K562 (cell line): ENCODE results near the gene MYO16. TPM values are rescaled to one million over a fixed set of nuclear protein-coding genes. Genes with fewer than 3 reads are reported as not detected.

Source experiments
- ATAC-seq: fragments of 200-7000 bp; cut with Tn5 transposase; 3 replicates; pipeline ENCODE4 v1.9.1; 2020; ENCODE audit warnings: moderate library complexity
- BruUV-seq: library from RNA; stranded (reverse); fragments of 400-500 nt; replicated peaks from 2 replicates; lab custom pipeline; 2021; lab: Mats Ljungman, UMichigan
- CTCF ChIA-PET: fragments of 300-600 bp; formaldehyde crosslinking; extraction: SDS; loops from one replicate; lab custom pipeline; 2021; ENCODE audit warnings: low intra/inter-chr PET ratio; lab: Yijun Ruan, JAX
- POLR2A ChIA-PET: fragments of 300-600, 350-650 bp; sonication (Branson Sonifier 250); formaldehyde crosslinking; extraction: SDS; loops from one replicate; lab custom pipeline; 2021; ENCODE audit warnings: antibody characterized with exemption, inconsistent platforms; lab: Yijun Ruan, JAX
- DNase-seq, 4 experiments: peaks; one replicate each; pipeline versions ENCODE4 v3.0.0 to v3.0.0-alpha.2; 2011 to 2018; ENCODE audit warnings: low spot score in 3 of 4, mixed read lengths in 3 of 4; ENCODE audit errors: extremely low read depth in 1 of 4
- FAIRE-seq: peaks from 2 replicates; lab custom pipeline; 2011; peaks lifted over from hg19 to GRCh38; lab: Jason Lieb, UNC
- H2AFZ ChIP-seq: 2 replicates; pipeline ENCODE4 v1.6.0; 2011; ENCODE audit warnings: low read depth, low read length, control low read depth, inconsistent platforms
- H3K27ac ChIP-seq: fragments of 200-600 bp; 3 replicates; pipeline ENCODE4 v1.8.0; 2011; ENCODE audit warnings: low read depth, mild to moderate bottlenecking, control low read depth, inconsistent platforms, low read length, moderate library complexity, mixed read lengths; ENCODE audit errors: extremely low read depth
- H3K27me3 ChIP-seq, 2 experiments: fragments of 300-600 bp in 1 of 2; 2 replicates in 1 of 2; 3 replicates in 1 of 2; pipeline versions ENCODE4 v1.6.0 to v1.8.0; 2011; ENCODE audit warnings: inconsistent platforms in 2 of 2, low read length in 2 of 2, mild to moderate bottlenecking in 1 of 2, mixed read lengths in 1 of 2, moderate library complexity in 1 of 2; ENCODE audit not compliant: control insufficient read depth in 2 of 2, insufficient read depth in 2 of 2
- H3K36me3 ChIP-seq: fragments of 300-600 bp; 3 replicates; pipeline ENCODE4 v1.8.0; 2011; ENCODE audit warnings: mild to moderate bottlenecking, low read length, inconsistent platforms; ENCODE audit not compliant: control insufficient read depth, insufficient read depth
- H3K4me1 ChIP-seq, 2 experiments: fragments of 200-600 bp in 1 of 2; replicated peaks in 1 of 2; 2 replicates in 1 of 2; 3 replicates in 1 of 2; pipeline versions ENCODE4 v1.5.1 to v1.8.0; 2011; ENCODE audit warnings: inconsistent platforms in 2 of 2, low read length in 2 of 2, mild to moderate bottlenecking in 1 of 2, mixed read lengths in 1 of 2, moderate library complexity in 1 of 2; ENCODE audit not compliant: control insufficient read depth in 2 of 2, insufficient read depth in 2 of 2
- H3K4me2 ChIP-seq: 2 replicates; pipeline ENCODE4 v1.6.1; 2011; ENCODE audit warnings: low read length, control low read depth, inconsistent platforms, mixed read lengths; ENCODE audit not compliant: insufficient read depth
- H3K4me3 ChIP-seq: fragments of 200-600 bp; sonication (generic), shearing (Covaris generic); 2 replicates; pipeline ENCODE4 v1.5.1; 2016; ENCODE audit warnings: control low read depth, inconsistent platforms
- H3K79me2 ChIP-seq: fragments of 200-600 bp; 3 replicates; pipeline ENCODE4 v1.8.0; 2011; ENCODE audit warnings: low read length, inconsistent platforms; ENCODE audit not compliant: control insufficient read depth, insufficient read depth
- H3K9ac ChIP-seq, 2 experiments: 2 replicates each; pipeline versions ENCODE4 v1.6.0 to v1.6.1; 2011; ENCODE audit warnings: low read depth in 2 of 2, low read length in 2 of 2, control low read depth in 1 of 2, inconsistent platforms in 1 of 2, mild to moderate bottlenecking in 1 of 2, mixed read lengths in 1 of 2; ENCODE audit not compliant: insufficient read depth in 1 of 2
- H3K9me1 ChIP-seq: one replicate; pipeline ENCODE4 v1.6.0; 2011; ENCODE audit warnings: inconsistent platforms, mild to moderate bottlenecking, low read length, moderate library complexity; ENCODE audit not compliant: control insufficient read depth, insufficient read depth
- H3K9me3 ChIP-seq: replicated peaks from 2 replicates; pipeline ENCODE4 v1.5.1; 2011; ENCODE audit warnings: low read depth, low read length, inconsistent platforms; ENCODE audit not compliant: control insufficient read depth, insufficient read depth
- H4K20me1 ChIP-seq: replicated peaks from 2 replicates; pipeline ENCODE4 v1.6.1; 2011; ENCODE audit warnings: low read length, inconsistent platforms, mixed read lengths; ENCODE audit not compliant: control insufficient read depth, insufficient read depth
- CEBPG ChIP-seq, 3 experiments: fragments of 200-800 bp in 1 of 3; sonication (Bioruptor generic) in 1 of 3; sonication (generic) in 1 of 3; formaldehyde crosslinking in 1 of 3; IDR thresholded peaks in 2 of 3; conservative IDR thresholded peaks in 1 of 3; 2 replicates each; pipeline versions ENCODE4 v1.6.1 to v1.8.0; 2016 to 2022; ENCODE audit warnings: missing compliant biosample characterization in 2 of 3, missing genetic modification characterization in 2 of 3, mild to moderate bottlenecking in 1 of 3, missing genetic modification reagents in 1 of 3
- COPS2 ChIP-seq: fragments of 450-650 bp; conservative IDR thresholded peaks from 2 replicates; pipeline ENCODE4 v1.6.1; 2016; ENCODE audit warnings: mild to moderate bottlenecking, moderate library complexity
- JUNB ChIP-seq: fragments of 450-650 bp; formaldehyde crosslinking; conservative IDR thresholded peaks from 2 replicates; pipeline ENCODE4 v1.4.0; 2020; ENCODE audit warnings: mild to moderate bottlenecking
- JUND ChIP-seq, 2 experiments: IDR thresholded peaks; 2 replicates in 1 of 2; 3 replicates in 1 of 2; pipeline ENCODE4 v1.6.1; 2011; ENCODE audit warnings: borderline replicate concordance in 2 of 2, low read depth in 2 of 2, low read length in 2 of 2, improper control_type of control experiment in 1 of 2, missing biosample characterization in 1 of 2, missing genetic modification characterization in 1 of 2, missing genetic modification reagents in 1 of 2
- SNAPC5 ChIP-seq: fragments of 250-450 bp; sonication (Bioruptor Pico); IDR thresholded peaks from 2 replicates; pipeline ENCODE4 v1.8.0; 2021; ENCODE audit warnings: moderate library complexity, mild to moderate bottlenecking, inconsistent platforms
- ZC3H8 ChIP-seq: fragments of 450-650 bp; IDR thresholded peaks from 2 replicates; pipeline ENCODE4 v1.6.1; 2017
- ZNF277 ChIP-seq: fragments of 250-450 bp; sonication (Bioruptor Pico); IDR thresholded peaks from 2 replicates; pipeline ENCODE4 v1.8.0; 2022; ENCODE audit warnings: inconsistent platforms, mild to moderate bottlenecking, moderate library complexity, borderline replicate concordance
- ZNF668 ChIP-seq: fragments of 250-450 bp; sonication (Bioruptor Pico); IDR thresholded peaks from 2 replicates; pipeline ENCODE4 v1.8.0; 2022; ENCODE audit warnings: mild to moderate bottlenecking, inconsistent platforms
- whole genome bisulfite sequencing: fragments of 100-300 bp; shearing (Covaris generic); methylation state at CpG from one replicate; pipeline ENCODE4 v1.1.6; 2016; ENCODE audit warnings: low coverage, mixed read lengths; ENCODE audit not compliant: insufficient coverage; ENCODE audit errors: missing lambda C conversion rate; 5-methylcytosine and 5-hydroxymethylcytosine counted together
- in situ Hi-C: fragments of 300-500 bp; cut with MboI; formaldehyde crosslinking; loops from 4 replicates; pipeline ENCODE4 v1.15.0; 2018; ENCODE audit warnings: inconsistent platforms, mixed read lengths
- intact Hi-C: fragments of 100-400 bp; cut with micrococcal nuclease; formaldehyde crosslinking; loops from 2 replicates; pipeline ENCODE4 v1.14.2; 2022
- polyA plus RNA-seq, 8 experiments: library from polyadenylated mRNA; depleted of rRNA in 4 of 8; stranded (reverse) in 5 of 8; unstranded in 3 of 8; fragments of >200 nt; fragmentation: Nextera tagmentation in 2 of 8; fragmentation: Illumina TruSeq in 1 of 8; extraction: Ambion mirVana in 2 of 8; extraction: Trizol in 1 of 8; gene quantifications; 2 replicates each; pipeline versions ENCODE4 v1.2.1 to v1.2.3, GENCODE V29; 2011 to 2014; ENCODE audit warnings: inconsistent platforms in 1 of 8, missing spikeins in 1 of 8
- total RNA-seq, 7 experiments: library from RNA; depleted of rRNA in 6 of 7; stranded (reverse); fragments of >200 nt in 6 of 7; fragmentation: Illumina TruSeq in 2 of 7; extraction: Trizol in 2 of 7; gene quantifications; 2 replicates each; pipeline versions ENCODE4 v1.2.1 to v1.2.3, GENCODE V29; 2011 to 2021; ENCODE audit warnings: low replicate concordance in 1 of 7

Gene MYO16
- total and polyA plus RNA-seq, 9 of the 15 experiments (the other 6 are each of a cell fraction or from before 2014, with no cell fraction given), result 4.3 to 45.7 (median 12.1) TPM

GRCh38 chr13:109009756-109010155 is 380.3 kb downstream of the MYO16 start:
- Histone ChIP-seq H4K20me1 (no peaks in the 10 kb centered on the region), H3K79me2 (no peaks in the 10 kb centered on the region), H3K9ac (no peak overlapping the region), H3K9me1 (no peaks in the 10 kb centered on the region), H3K27ac (no peak overlapping the region), H3K4me1 (no peaks in the 10 kb centered on the region), H3K9me3 (no peaks in the 10 kb centered on the region), H3K4me3 (no peak overlapping the region), H3K36me3 (no peaks in the 10 kb centered on the region), H3K4me2 (no peak overlapping the region), H3K27me3 (no peaks in the 10 kb centered on the region), H2AFZ (no peak overlapping the region)
- intact Hi-C loops, result no loop called here
- ATAC-seq, result no peak
- FAIRE-seq, result no peak
- ChIA-PET POLR2A (no interaction called here), CTCF (no interaction called here)
- no TSS peak for BruUV-seq
- 38% methylated on average over 4 of the region's 4 CpGs for WGBS
- DNase-seq, result no peak
- in situ Hi-C loops, result no loop called here
- TF ChIP-seq ZNF277 (CRISPR knock-in tag) (no peak), ZC3H8 (no peak), COPS2 (no peak), JUNB (CRISPR knock-in tag) (no peak), CEBPG (CRISPR knock-in tag; IDR thresholded peaks at IDR 0.05) (no peak), CEBPG (tag; conservative IDR thresholded peaks at IDR 0.05 in 1 of 2, IDR thresholded peaks at IDR 0.05 in 1 of 2) (no peak), ZNF668 (CRISPR knock-in tag) (no peak), SNAPC5 (no peak), JUND (IDR thresholded peaks at IDR 0.05; ENCODE audit: borderline replicate concordance, low read depth, low read length) (no peak), JUND (tag; IDR thresholded peaks at IDR 0.05; ENCODE audit: borderline replicate concordance, low read depth, low read length) (no peak)
- TF ChIP-seq, all 486 proteins: peak for 0
